Stimulated activated CD8-positive, alpha-beta memory T cell treated with anti-CD3 and anti-CD28 coated beads, Interleukin-4, amount 100 ng/mL, for 24 hours (primary cell): ENCODE measurements around the gene GALNT15.

Experiments
- DNase-seq: peaks from one replicate; pipeline ENCODE4 v3.0.0-alpha.2; 2020; ENCODE audit warnings: low read depth

Gene GALNT15

GRCh38 chr3:16174389-16174788 is at the start of gene GALNT15:
Gene GALNT15 (plus strand): TSS chr3:16174680. CDS start chr3:16175152, 472 bp downstream.
- DNase-seq, result no peak

- DNase-seq, result no peak
Observed at GRCh38 chr3:16126634-16127033, 47.8 kb upstream of the GALNT15 start.

GRCh38 chr3:16127249-16127648 is 47.2 kb upstream of the GALNT15 start:
- no peak for DNase-seq

GRCh38 chr3:16130066-16130465 is 44.4 kb upstream of the GALNT15 start:
- DNase-seq, result no peak

GRCh38 chr3:16132190-16132589 is 42.3 kb upstream of the GALNT15 start:
- DNase-seq, result no peak

GRCh38 chr3:16132928-16133327 is 41.6 kb upstream of the GALNT15 start:
- DNase-seq, result no peak

GRCh38 chr3:16134173-16134928 is 40.1 kb upstream of the GALNT15 start:
- no peak for DNase-seq

- no peak for DNase-seq
Observed at GRCh38 chr3:16136055-16136454, 38.4 kb upstream of the GALNT15 start.

GRCh38 chr3:16137044-16137443 is 37.4 kb upstream of the GALNT15 start:
- DNase-seq, result no peak

GRCh38 chr3:16137977-16138376 is 36.5 kb upstream of the GALNT15 start:
- DNase-seq, result no peak

- no peak for DNase-seq
Observed at GRCh38 chr3:16140116-16140893, 34.2 kb upstream of the GALNT15 start.

GRCh38 chr3:16140894-16141285 is 33.6 kb upstream of the GALNT15 start:
- DNase-seq, result no peak

- no peak for DNase-seq
Observed at GRCh38 chr3:16142350-16143025, 32.0 kb upstream of the GALNT15 start.

- no peak for DNase-seq
Observed at GRCh38 chr3:16143861-16144447, 30.5 kb upstream of the GALNT15 start.

- no peak for DNase-seq
Observed at GRCh38 chr3:16145176-16145575, 29.3 kb upstream of the GALNT15 start.

GRCh38 chr3:16146015-16146730 is 28.3 kb upstream of the GALNT15 start:
- DNase-seq, result no peak

- DNase-seq, result no peak
Observed at GRCh38 chr3:16147220-16147994, 27.1 kb upstream of the GALNT15 start.

GRCh38 chr3:16148213-16148612 is 26.3 kb upstream of the GALNT15 start:
- DNase-seq, result no peak

GRCh38 chr3:16148783-16149182 is 25.7 kb upstream of the GALNT15 start:
- no peak for DNase-seq

- no peak for DNase-seq
Observed at GRCh38 chr3:16150285-16150684, 24.2 kb upstream of the GALNT15 start.

GRCh38 chr3:16151109-16151508 is 23.4 kb upstream of the GALNT15 start:
- no peak for DNase-seq
